GM10266 (cell line): ENCODE data around the gene MSRB1.

Experiments used
- DNase-seq: peaks from one replicate; pipeline ENCODE4 v3.0.0; 2012; ENCODE audit errors: extremely low spot score
- CTCF ChIP-seq: IDR thresholded peaks from 2 replicates; pipeline ENCODE4 v1.5.1; 2012; ENCODE audit warnings: mild to moderate bottlenecking, low read depth; ENCODE audit not compliant: control insufficient read depth, insufficient read depth; ENCODE audit errors: missing control alignments

MSRB1 gene

GRCh38 chr16:1913327-1914083, 29.5 kb downstream of the MSRB1 start:
- no peak for DNase-seq
- no peak for TF ChIP-seq CTCF

GRCh38 chr16:1912215-1912543, 30.8 kb downstream of the MSRB1 start:
- no peak for TF ChIP-seq CTCF
- no peak for DNase-seq

- TF ChIP-seq CTCF, result no peak
- no peak for DNase-seq
These were observed 31.4 kb downstream of the MSRB1 start for GRCh38 chr16:1911467-1912214.

GRCh38 chr16:1909561-1910231, 33.3 kb downstream of the MSRB1 start:
- DNase-seq, result no peak
- TF ChIP-seq CTCF, result no peak

- TF ChIP-seq CTCF, result no peak
- DNase-seq, result no peak
These were observed 34.0 kb downstream of the MSRB1 start for GRCh38 chr16:1908983-1909382.

GRCh38 chr16:1908184-1908583, 34.8 kb downstream of the MSRB1 start:
- no peak for DNase-seq
- TF ChIP-seq CTCF, result no peak
